SW480 (cell line): ENCODE measurements around the gene PDCD5.
A peak's percentile ranks its signal among the peaks of the same experiment; 100 is the strongest.
"Not testable (repeated sequence)": the region's sequence is repeated elsewhere in the genome, so short reads cannot be mapped to it uniquely, and the experiment has no call there.

ENCODE experiments used
- DNase-seq: peaks from one replicate; pipeline ENCODE4 v3.0.0-alpha.2; 2016; ENCODE audit warnings: low spot score

The PDCD5 gene, protein sequence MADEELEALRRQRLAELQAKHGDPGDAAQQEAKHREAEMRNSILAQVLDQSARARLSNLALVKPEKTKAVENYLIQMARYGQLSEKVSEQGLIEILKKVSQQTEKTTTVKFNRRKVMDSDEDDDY

DNA sequence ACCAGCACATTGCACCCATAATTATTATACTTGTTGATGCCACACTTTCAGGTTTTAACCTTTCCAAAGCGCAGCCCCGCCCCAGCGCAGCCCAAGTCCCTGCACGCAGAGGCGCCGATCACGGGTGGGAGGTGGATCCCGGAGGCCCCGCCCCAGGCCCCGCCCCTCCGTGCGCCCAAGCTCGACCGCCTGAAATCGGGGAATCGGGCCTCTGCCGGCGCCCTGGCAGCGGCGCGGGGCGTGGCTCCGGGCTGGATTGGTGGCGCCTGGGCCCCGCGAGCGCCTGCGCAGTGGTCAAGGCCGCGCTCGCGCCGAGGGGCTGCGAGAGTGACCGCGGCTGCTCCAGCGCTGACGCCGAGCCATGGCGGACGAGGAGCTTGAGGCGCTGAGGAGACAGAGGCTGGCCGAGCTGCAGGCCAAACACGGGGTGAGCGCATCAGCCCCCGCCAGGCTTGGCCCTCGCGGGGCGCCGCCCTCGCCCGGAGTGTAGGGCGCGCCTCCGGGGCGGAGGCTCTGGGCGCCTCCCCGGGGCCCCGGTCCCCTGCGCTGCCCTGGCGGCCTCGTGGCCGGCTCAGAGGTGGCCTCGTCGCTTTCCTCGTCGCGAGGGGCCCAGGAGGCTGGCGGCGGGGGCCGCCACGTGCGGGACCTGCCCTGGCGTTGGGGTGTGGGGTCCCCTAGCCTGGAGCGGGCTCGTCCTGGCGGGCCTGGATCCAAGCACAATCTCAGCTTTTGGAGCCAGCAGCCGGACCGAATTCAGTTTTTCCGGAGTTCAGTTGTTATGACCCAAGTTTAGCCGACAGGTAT, at the start of gene PDCD5:
Gene PDCD5, plus strand, starts transcription at position 290 of the 804 bp plus-strand sequence. Its CDS starts 72 bp downstream, at position 362.
- peak; percentile 95 for DNase-seq

DNA sequence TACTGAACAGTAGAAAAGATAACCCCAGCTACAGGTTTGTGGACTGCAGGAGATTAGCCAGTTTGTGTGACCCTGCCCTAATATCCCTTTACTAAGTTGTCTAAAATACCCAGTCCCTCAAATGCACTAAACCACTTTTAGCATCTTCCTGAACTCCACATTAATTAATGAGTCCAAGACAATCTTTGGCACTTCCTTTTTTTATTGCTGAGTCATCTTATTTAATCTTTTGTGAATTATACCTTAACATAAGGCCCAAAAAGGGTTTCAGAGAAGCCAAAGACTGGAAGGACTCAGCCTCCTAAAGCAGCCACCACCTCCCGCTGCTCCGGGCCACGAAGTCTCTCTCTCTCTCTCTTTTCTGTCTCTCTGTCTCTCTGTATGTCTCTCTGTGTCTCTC, 48.8 kb upstream of the PDCD5 start:
- no peak for DNase-seq

DNA sequence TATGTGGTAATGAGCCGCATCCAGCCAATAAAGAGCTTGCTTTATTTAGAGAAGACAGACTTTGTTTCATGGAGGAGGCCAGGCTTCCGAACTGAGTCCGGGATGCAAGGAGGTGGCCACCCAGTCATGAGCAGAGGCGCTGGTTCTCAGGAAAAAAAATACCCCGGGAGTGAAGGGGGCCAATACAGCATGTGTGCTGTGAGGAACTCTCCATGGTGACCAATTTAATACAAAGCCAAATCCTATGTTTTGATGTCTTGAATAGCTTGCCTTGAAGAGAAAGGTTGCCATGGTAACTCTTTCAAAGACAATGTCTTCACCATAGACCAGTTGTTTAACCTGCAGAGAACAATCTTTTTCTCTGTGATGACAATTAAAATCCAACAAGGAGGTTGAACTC, 43.4 kb upstream of the PDCD5 start:
- DNase-seq: no peak

DNA sequence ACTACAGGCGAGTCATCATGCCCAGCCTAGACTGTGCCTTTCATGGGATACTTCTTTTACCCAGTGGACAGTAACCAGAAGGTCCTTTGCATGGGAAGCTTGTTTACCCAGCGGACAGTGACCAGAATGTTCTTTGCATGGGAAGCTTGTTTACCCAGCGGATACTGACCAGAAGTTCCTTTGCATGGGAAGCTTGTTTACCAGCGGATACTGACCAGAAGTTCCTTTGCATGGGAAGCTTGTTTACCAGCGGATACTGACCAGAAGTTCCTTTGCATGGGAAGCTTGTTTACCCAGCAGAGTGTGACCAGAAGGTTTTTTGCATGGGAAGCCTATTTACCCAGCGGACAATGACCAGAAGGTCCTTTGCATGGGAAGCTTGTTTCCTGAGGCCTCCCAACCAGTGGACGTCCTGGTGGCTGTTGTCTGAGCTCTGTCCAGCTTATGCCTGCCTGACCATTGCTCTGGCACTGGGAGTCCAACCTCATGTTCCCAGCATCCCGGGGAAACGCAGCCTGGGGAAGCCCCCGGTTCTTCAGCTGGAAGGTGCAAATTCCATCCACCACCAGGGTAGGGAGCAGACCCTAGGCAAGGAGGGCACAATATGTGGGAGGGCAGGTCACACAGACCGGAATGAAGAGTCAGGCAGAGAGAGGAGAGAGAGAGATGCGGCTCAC, 41.6 kb upstream of the PDCD5 start:
- DNase-seq: no peak

DNA sequence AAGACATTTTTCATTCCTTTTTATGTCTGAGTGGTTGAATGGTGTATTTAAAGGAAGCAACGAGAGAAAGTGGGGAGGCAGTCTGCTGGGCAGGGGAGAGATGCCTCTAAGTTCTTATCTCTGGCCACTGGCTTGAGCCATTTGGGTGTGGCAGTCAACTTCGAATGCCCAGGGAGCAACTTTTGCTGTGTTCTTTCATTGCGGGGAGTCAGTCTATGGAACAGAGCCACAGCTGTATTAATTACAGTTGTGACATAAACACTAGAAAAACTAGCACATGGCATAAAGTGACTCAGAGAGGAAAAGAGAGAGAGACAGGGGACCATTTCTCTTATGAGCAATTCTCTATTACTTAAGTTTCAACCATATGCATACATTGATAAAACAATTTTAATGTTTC, 40.4 kb upstream of the PDCD5 start:
- DNase-seq: no peak

DNA sequence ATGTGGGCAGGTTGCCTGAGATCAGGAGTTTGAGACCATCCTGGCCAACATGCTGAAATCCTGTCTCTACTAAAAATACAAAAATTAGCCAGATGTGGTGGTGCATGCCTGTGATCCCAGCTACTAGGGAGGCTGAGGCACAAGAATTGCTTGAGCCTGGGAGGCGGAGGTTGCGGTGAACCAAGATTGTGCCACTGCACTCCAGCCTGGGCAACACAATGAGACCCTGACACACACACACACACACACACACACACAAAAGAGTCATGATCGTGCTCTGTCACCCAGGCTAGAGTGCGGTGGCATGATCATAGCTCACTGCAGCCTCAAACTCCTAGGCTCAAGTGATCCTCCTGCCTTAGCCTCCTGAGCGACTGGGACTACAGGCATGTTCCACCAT, 39.6 kb upstream of the PDCD5 start:
- DNase-seq: not testable (repeated sequence)

DNA sequence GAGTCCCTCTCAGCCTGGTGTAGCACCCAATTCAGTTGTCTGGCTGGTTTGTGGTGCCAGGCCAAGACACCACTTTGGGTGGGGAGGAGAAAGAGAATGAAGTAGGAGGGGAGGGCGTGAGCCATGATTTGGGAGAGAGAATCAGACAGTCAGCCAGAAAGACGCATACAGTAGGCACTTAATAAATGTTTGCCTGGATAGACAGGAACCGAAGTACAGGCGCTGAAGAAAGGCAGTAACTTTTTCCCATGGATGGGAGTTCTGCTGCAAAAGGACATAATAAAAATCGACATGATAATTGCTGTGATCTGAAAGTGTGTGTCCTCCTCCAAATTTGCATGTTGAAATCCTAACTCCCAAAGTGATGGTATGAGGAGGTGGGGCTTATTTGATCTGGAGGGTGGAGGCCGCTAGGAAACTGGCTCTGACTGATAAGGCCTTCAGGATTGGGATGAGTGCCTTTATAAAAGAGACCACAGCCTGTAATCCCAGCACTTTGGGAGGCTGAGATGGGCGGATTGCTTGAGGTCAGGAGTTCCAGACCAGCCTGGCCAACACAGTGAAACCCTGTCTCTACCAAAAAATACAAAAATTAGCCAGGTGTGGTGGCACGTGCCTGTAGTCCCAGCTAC, 38.4 kb upstream of the PDCD5 start:
- no peak for DNase-seq

DNA sequence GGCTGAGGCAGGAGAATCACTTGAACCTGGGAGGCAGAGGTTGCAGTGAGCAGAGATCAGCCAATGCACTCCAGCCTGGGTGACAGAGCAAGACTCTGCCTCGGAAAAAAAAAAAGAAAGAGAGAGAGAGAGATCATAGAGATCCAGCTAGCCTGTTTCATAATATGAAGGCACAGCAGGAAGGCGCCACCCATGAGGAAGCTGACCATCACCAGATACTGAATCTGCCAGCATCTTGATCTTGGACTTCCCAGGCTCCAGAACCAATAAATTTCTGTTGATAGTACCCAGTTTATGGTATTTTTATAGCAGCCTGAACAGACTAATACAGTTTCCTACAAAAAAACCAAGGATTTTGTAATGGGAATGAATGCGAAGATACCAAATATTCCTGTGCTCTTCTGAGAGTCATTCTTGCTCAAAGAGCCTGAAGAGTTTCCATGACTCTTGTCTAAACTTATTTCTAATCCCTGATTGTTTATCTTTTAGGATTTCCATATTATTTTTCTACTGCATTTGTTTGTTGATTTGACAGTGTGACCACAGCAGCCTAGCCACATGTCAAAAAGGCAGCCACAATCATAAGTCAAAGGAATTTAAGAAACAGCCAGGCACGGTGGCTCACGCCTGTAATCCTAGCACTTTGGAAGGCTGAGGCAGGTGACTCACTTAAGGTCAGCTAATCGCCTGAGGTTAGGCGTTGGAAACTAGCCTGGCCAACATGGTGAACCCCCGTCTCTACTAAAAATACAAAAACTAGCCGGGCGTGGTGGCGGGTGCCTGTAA, 37.7 kb upstream of the PDCD5 start:
- peak; percentile 50 for DNase-seq

DNA sequence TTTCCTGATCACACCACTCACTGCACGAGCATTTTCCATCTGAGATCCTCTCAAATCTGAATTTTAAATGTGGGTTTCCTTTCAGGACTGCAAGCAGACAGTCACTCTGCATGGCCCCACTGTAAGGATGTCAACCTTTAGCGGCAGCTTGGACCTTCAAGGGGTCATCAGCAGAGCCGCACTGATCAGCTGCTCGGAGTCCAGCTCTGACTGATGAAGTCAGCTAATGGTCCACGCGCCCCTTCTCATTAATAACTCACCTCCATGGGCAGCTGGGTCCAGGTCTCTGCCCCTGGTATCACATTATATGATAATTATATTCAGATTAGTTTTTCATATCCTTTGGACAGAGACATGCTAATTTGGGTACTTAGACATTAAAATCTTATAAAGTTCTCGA, 36.1 kb upstream of the PDCD5 start:
- no peak for DNase-seq

DNA sequence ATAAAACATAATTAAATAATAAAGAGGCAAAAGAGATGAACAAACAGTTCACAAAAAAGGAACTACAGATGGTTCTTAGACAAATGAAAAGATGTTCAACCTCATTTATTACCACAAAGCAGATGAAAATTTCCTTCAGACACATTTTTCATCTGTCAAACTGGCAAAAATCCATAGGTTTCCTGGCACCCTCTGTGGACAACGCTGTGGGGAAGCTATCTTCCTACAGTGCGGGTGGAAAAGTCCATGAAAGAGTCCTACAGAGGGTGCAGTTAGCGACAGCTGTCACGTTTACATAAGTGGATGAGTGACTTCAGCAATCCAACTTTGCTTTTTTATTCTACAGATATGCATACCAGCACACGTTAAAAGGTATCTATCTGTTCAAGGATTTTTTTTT, 30.3 kb upstream of the PDCD5 start:
- DNase-seq: no peak

DNA sequence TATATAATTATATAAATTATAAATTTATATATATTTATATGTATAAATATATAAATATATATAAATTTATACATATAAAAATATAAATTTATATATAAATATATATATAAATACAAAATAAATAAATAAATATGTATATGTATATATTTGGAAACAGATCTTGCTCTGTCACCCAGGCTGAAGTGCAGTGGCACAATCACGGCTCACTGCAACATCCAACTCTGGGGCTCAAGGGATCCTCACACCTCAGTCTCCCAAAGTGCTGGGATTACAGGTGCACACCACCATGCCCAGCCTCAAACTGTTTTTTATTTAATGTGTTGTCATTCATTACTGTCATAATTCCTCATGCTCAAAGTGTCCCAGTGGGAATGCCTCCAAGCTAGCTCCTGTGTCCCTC, 25.2 kb upstream of the PDCD5 start:
- DNase-seq: no peak

DNA sequence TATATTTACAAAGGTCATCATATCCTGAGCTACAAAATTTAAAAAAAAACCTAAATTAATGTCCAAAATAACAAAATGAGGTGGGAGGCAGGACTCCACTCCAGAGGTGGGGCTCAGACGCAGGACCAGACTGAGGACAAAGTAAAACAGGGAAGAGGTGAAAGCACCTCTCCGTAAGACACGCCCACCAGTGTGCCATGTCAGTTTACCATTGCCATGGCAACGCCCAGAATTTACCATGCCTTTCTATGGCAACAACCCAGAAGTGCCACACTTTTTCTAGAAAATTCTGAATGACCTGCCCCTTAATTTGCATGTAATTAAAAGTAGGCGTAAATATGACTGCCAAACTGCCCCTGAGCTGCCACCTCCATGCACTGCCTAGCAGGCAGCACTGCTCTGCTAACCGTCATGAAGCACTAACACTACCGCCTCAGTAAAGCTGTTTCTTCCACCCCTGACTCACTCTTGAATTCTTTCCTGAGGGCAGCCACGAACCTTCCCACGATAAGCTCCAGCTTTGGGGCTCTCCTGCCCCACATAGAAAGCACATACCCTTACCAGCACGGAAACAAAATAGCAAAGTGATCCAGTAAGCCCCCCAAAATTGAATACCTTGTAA, 22.3 kb upstream of the PDCD5 start:
- no peak for DNase-seq

DNA sequence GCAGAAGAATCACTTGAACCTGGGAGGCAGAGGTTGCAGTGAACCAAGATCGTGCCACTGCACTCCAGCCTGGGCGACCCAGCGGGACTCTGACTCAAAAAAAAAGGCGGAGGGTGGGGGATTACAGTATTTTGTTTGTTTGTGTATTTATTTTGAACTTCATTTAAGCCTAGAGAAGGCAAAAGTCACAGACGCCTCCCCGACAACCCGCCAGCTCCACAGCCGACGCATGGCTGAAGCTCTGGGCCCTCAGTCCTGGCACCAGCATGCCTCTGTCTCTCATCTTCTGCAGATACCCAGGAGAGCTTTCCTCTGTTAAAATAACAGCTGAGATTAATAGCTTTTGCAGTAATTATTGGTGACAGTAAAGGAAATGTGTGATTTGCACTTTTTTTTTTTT, 17.2 kb upstream of the PDCD5 start:
- no peak for DNase-seq

DNA sequence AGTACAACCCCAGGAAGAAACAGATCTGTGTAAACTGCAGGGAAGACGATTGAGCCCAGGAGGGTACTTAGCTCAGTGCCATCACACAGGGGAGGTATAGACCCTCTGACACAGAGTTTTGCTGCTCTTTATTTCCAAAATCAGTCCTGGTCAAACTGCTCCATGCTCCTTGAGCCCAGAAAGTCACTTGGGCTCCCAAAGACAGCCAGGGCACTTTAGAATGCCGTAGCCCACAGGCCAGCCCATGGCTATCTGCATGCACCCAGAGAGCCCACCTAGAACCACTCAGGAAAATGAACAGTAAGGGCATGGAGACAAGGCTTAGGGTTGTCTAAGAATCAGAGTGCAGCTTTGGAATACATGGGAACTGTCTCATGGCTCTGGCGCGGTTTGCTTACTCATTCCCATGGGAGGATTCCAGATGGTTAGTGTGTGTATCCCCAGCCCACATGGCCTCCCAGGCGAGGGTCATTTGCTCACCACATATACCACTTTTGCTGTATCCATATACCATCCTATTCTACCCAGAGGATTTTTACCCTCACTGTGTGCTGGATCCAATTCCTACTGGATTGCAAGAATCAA, 14.7 kb upstream of the PDCD5 start:
- DNase-seq: no peak

DNA sequence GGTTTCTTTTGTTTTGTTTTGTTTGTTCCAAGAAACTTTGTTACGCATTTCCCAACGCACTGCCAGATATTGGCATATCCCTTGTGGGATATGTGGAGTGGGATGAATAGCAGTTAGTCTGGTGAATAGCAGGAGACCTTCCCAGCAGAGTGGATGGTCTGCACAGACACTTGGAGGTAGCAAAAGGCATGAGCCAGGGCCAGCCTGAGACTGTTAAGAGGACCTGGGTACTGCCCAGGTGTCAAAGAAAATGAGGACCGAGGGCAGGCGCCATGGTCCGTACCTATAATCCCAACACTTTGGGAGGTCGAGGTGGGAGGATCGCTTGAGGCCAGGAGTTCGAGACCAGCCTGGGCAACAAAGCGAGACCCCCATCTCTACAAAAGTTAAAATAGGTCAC, 13.5 kb upstream of the PDCD5 start:
- no peak for DNase-seq

DNA sequence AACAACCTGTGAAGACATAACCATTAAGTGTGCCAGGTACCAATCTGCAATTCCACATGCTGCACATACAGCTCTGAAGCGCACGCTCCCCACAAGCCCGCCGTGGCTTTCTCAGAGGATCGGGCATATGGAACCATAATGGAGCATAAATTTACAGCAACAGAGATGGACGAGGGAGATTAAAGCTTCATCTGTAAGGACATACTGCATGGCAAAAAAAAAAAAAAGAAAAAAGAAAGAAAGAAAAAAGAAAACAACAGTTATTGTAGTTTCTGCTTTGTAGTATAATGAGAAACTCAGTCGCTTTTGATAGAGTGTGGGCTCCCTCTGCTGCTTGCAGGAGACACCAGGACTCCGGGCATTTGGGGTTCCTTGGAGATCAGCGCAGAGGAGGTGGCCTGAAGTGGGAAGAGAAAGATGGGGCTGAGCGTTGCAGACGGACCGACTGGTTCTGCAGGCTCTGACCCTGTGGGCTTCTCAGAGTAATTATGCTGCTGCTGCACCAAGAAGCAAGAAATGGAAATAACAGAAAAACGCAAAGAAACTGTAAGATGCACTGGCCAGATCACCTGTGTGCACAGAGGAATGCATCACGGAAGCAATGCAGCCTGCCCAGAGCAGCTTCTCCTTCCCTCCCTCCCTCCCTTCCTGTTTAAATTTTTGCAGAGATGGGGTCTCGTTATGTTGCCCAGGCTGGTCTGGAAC, 10.8 kb upstream of the PDCD5 start:
- DNase-seq: peak; percentile 79

DNA sequence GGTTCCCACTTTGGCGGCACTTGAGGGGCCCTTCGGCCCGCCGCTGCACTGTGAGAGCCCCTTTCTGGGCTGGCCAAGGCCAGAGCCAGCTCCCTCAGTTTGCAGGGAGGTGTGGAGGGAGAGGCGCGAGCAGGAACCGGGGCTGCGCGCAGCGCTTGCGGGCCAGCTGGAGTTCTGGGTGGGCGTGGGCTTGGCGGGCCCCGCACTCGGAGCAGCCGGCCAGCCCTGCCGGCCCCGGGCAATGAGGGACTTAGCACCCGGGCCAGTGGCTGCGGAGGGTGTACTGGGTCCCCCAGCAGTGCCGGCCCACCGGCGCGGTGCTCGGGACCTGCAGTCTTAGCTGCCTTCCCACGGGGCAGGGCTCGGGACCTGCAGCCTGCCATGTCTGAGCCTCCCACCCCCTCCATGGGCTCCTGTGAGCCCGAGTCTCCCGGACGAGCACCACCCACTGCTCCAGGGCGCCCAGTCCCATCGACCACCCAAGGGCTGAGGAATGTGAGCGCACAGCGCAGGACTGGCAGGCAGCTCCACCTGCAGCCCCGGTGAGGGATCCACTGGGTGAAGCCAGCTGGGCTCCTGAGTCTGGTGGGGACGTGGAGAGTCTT, 9.4 kb upstream of the PDCD5 start:
- not testable (repeated sequence) for DNase-seq

DNA sequence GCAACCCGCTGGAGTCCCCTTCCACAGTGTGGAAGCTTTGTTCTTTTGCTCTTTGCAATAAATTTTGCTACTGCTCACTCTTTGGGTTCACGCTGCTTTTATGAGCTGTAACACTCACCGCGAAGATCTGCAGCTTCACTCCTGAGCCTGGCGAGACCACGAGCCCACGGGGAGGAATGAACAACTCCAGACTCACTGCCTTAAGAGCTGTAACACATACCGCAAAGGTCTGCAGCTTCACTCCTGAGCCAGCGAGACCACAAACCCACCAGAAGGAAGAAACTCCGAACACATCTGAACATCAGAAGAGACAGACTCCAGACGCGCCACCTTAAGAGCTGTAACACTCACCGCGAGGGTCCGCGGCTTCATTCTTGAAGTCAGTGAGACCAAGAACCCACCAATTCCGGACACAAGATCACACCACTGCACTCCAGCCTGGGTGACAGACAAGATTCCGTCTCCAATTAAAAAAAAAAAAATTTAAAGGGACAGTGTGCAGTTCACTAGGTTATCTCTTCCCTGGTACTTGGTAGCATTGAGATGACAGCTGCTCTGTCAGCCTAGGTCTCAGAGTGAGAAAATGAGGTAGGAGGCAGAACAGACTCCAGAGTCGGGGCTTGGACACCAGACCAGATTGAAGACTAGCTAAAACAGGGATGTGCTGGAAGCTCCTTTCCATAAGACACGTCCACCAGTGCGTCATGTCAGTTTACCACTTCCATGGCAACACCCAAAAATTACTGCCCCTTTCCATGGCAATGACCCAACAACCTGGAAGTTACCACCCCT, 8.1 kb upstream of the PDCD5 start:
- DNase-seq: not testable (repeated sequence)

DNA sequence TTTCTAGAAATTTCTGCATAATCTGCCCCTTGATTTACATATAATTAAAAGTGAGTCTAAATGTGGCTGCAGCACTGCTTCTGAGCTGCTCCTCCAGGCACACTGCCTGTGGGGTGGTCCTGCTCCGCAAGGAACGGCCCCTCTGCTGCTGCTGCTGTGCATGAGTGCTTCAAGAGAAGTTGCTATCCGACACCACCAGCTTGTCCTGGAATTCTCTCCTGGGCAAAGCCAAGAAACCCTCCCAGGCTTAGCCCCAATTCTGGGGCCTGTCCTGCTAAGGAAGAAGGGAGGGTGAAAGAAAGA, 7.5 kb upstream of the PDCD5 start:
- no peak for DNase-seq

DNA sequence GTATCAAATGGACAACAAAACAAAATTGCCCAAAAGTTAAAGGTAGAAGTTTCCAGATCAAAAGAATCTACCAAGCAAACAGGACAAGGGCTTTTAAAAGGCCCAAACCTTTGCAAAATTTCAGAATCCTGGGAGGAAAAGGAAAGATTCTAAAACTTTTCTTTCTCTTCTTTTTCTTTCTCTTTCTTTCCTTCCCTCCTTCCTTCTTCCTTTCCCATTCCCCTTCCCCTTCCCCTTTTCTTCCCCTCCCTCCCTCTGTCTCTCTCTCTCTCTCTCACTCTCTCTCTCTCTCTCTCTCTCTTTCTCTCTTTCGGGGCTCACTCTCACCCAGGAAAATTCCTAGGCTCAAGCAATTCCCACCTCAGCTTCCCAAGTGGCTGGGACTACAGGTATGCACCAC, 4.2 kb upstream of the PDCD5 start:
- DNase-seq: no peak
